Effector memory CD4-positive, alpha-beta T cell (primary cell): ENCODE results near the gene CTNNA2.

Source experiments
- DNase-seq, 3 donors: peaks; one replicate each; pipeline ENCODE4 v3.0.0-alpha.2; 2020
- H3K27ac ChIP-seq: 2 replicates; pipeline ENCODE4 v1.7.0; 2013; ENCODE audit warnings: mild to moderate bottlenecking, low read length, moderate library complexity; ENCODE audit not compliant: insufficient read depth, poor library complexity, severe bottlenecking
- H3K27me3 ChIP-seq: replicated peaks from 2 replicates; pipeline ENCODE4 v1.7.0; 2013; ENCODE audit warnings: mild to moderate bottlenecking, low read length; ENCODE audit not compliant: insufficient read depth, control insufficient read depth, poor library complexity, severe bottlenecking
- H3K36me3 ChIP-seq: 2 replicates; pipeline ENCODE4 v1.7.0; 2013; ENCODE audit warnings: mild to moderate bottlenecking, low read length, moderate library complexity; ENCODE audit not compliant: control insufficient read depth, insufficient read depth
- H3K4me1 ChIP-seq: 2 replicates; pipeline ENCODE4 v1.7.0; 2013; ENCODE audit warnings: low read length, mild to moderate bottlenecking; ENCODE audit not compliant: control insufficient read depth, insufficient read depth, poor library complexity, severe bottlenecking
- H3K4me3 ChIP-seq: 2 replicates; pipeline ENCODE4 v1.7.0; 2013; ENCODE audit warnings: low read length, low read depth, mild to moderate bottlenecking; ENCODE audit not compliant: insufficient read depth, poor library complexity, severe bottlenecking
- H3K9me3 ChIP-seq: 2 replicates; pipeline ENCODE4 v1.7.0; 2013; ENCODE audit warnings: mild to moderate bottlenecking, low read length, moderate library complexity; ENCODE audit not compliant: control insufficient read depth

The CTNNA2 gene

GRCh38 chr2:80042635-80043034, 529.8 kb downstream of the CTNNA2 start:
- DNase-seq, result no peak
- H3K27me3 ChIP-seq, result no peaks in the 10 kb centered on the region
- no peak overlapping the region for H3K27ac ChIP-seq
- H3K9me3 ChIP-seq, result no peaks in the 10 kb centered on the region
- H3K4me1 ChIP-seq, result no peaks in the 10 kb centered on the region
- no peak overlapping the region for H3K4me3 ChIP-seq
- no peaks in the 10 kb centered on the region for H3K36me3 ChIP-seq

GRCh38 chr2:80048296-80048695, 535.4 kb downstream of the CTNNA2 start:
- DNase-seq, result no peak
- no peak overlapping the region for H3K27ac ChIP-seq
- H3K27me3 ChIP-seq, result no peaks in the 10 kb centered on the region
- H3K36me3 ChIP-seq, result no peaks in the 10 kb centered on the region
- H3K4me3 ChIP-seq, result no peak overlapping the region
- H3K9me3 ChIP-seq, result no peaks in the 10 kb centered on the region
- no peaks in the 10 kb centered on the region for H3K4me1 ChIP-seq

DNA sequence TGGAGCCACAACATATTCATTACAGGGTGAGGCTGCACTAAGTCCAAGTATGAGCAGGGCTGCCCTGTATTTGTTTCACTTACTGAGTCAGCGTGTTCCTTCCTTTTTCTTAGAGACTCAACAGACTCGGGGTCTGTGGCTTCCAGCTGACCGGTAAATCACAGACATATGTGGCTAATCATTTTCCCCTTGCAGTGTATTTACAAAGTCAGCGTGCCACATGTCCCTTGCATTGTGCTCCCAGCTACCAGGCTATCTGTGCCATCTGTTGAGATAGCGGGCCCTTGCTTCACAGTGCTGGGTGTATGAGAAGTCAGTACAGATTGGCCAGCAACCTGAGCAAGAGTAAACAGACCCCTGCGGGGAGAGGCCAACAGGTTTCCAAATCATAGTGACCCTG, 537.4 kb downstream of the CTNNA2 start:
- Histone ChIP-seq H3K4me1 (no peaks in the 10 kb centered on the region), H3K36me3 (no peaks in the 10 kb centered on the region), H3K27me3 (no peaks in the 10 kb centered on the region), H3K4me3 (no peak overlapping the region), H3K27ac (no peak overlapping the region), H3K9me3 (no peaks in the 10 kb centered on the region)
- no peak for DNase-seq

GRCh38 chr2:80053522-80054345, 540.9 kb downstream of the CTNNA2 start:
- Histone ChIP-seq H3K9me3 (no peaks in the 10 kb centered on the region), H3K4me1 (no peaks in the 10 kb centered on the region), H3K27ac (no peak overlapping the region), H3K4me3 (no peak overlapping the region), H3K36me3 (no peaks in the 10 kb centered on the region), H3K27me3 (no peaks in the 10 kb centered on the region)
- DNase-seq, result no peak

DNA sequence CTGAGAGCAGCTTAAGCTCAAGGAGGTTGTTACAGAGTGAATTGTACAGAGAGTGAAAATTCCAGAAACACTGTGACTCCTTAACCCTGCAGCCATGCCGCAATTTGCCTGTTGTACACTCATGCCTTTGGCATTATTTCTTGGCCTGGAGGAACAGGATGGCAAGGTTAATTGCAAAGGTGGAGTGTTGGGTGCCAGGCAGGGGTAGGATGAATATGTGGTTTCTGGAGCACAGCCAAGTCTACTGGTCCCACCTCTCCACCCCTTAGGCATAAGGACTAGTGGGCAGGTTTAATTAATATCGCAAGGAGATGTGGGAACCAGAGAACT, 541.5 kb downstream of the CTNNA2 start:
- Histone ChIP-seq H3K4me3 (no peak overlapping the region), H3K4me1 (no peaks in the 10 kb centered on the region), H3K27me3 (no peaks in the 10 kb centered on the region), H3K36me3 (no peaks in the 10 kb centered on the region), H3K9me3 (no peaks in the 10 kb centered on the region), H3K27ac (no peak overlapping the region)
- DNase-seq, result no peak

DNA sequence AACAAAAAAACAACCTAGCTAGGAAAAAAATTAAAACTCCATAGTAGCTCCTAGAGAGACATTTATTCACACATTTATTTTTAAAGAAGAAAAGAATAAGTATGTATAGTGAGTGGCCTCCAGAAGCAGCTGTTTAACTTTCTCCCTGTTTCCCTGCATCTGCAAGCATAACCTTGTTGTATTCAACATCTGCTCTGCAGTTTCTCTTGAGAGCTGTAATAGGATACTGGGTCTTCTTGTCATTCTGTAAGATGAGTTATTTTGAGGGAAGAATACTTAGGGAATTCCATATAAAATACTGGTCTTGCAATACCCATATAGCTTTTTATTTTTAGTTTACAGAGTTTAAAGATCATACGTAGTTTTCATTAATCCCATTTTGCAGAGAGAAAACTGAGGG, 545.1 kb downstream of the CTNNA2 start:
- Histone ChIP-seq H3K27me3 (no peaks in the 10 kb centered on the region), H3K36me3 (no peaks in the 10 kb centered on the region), H3K4me1 (no peaks in the 10 kb centered on the region)

GRCh38 chr2:80058562-80058961, 545.7 kb downstream of the CTNNA2 start:
- no peaks in the 10 kb centered on the region for H3K4me1 ChIP-seq
- H3K27me3 ChIP-seq, result no peaks in the 10 kb centered on the region
- H3K36me3 ChIP-seq, result no peaks in the 10 kb centered on the region
- no peak for DNase-seq
- H3K27ac ChIP-seq, result no peak overlapping the region
- H3K4me3 ChIP-seq, result no peak overlapping the region
- H3K9me3 ChIP-seq, result no peaks in the 10 kb centered on the region

More for the DNA sequence above, 545.1 kb downstream of the CTNNA2 start:
- Histone ChIP-seq H3K27ac (no peak overlapping the region), H3K9me3 (no peaks in the 10 kb centered on the region), H3K4me3 (no peak overlapping the region)
- no peak for DNase-seq

GRCh38 chr2:80059447-80059846, 546.6 kb downstream of the CTNNA2 start:
- no peaks in the 10 kb centered on the region for H3K9me3 ChIP-seq
- H3K36me3 ChIP-seq, result no peaks in the 10 kb centered on the region
- H3K27me3 ChIP-seq, result no peaks in the 10 kb centered on the region
- no peaks in the 10 kb centered on the region for H3K4me1 ChIP-seq
- H3K4me3 ChIP-seq, result no peak overlapping the region
- no peak for DNase-seq
- no peak overlapping the region for H3K27ac ChIP-seq

GRCh38 chr2:80061881-80062280, 549.0 kb downstream of the CTNNA2 start:
- no peak for DNase-seq
- Histone ChIP-seq H3K27ac (no peak overlapping the region), H3K4me1 (no peaks in the 10 kb centered on the region), H3K4me3 (no peak overlapping the region), H3K36me3 (no peaks in the 10 kb centered on the region), H3K27me3 (no peaks in the 10 kb centered on the region), H3K9me3 (no peaks in the 10 kb centered on the region)

- Histone ChIP-seq H3K4me1 (no peaks in the 10 kb centered on the region), H3K27ac (no peak overlapping the region), H3K4me3 (no peak overlapping the region), H3K36me3 (no peaks in the 10 kb centered on the region), H3K27me3 (no peaks in the 10 kb centered on the region), H3K9me3 (no peaks in the 10 kb centered on the region)
- no peak for DNase-seq
Observed at GRCh38 chr2:80062298-80062697, 549.4 kb downstream of the CTNNA2 start.
